Type B pancreatic cell (in vitro differentiated cells): ENCODE measurements around the gene OR5B12. TPM values are rescaled to one million over a fixed set of nuclear protein-coding genes. Genes with fewer than 3 reads are reported as not detected.
"Not testable (repeated sequence)": the region's sequence is repeated elsewhere in the genome, so short reads cannot be mapped to it uniquely, and the experiment has no call there.

Source experiments
- DNase-seq: peaks from one replicate; pipeline ENCODE4 v3.0.0; 2021; ENCODE audit warnings: mixed read lengths; ENCODE audit not compliant: unreplicated experiment; ENCODE audit errors: extremely low spot score
- H3K27ac Mint-ChIP-seq: 2 replicates; pipeline ENCODE4 v1.8.0; 2021; ENCODE audit warnings: mild to moderate bottlenecking, mixed read lengths
- H3K27me3 Mint-ChIP-seq: 2 replicates; pipeline ENCODE4 v1.8.0; 2021; ENCODE audit warnings: mixed read lengths
- H3K36me3 Mint-ChIP-seq: 2 replicates; pipeline ENCODE4 v1.8.0; 2021; ENCODE audit warnings: mixed read lengths
- H3K4me1 Mint-ChIP-seq: one replicate; pipeline ENCODE4 v1.8.0; 2021; ENCODE audit warnings: mixed read lengths; ENCODE audit not compliant: unreplicated experiment
- H3K4me3 Mint-ChIP-seq: 2 replicates; pipeline ENCODE4 v1.8.0; 2021; ENCODE audit warnings: mild to moderate bottlenecking, mixed read lengths
- H3K9me3 Mint-ChIP-seq: 2 replicates; pipeline ENCODE4 v1.8.0; 2021; ENCODE audit warnings: mixed read lengths
- total RNA-seq: library from RNA; stranded (reverse); gene quantifications from 2 replicates; pipeline ENCODE4 v1.2.1, GENCODE V29; 2021; ENCODE audit warnings: low replicate concordance
- TF ChIP-seq, protein P1 (sequence below): fragments of 200-600 bp; sonication (generic); conservative IDR thresholded peaks from 2 replicates; pipeline ENCODE4 v1.5.0; 2021; ENCODE audit warnings: antibody characterized with exemption, mild to moderate bottlenecking

Gene OR5B12
- total RNA-seq, 1 donor from 2014 or later: not detected

DNA sequence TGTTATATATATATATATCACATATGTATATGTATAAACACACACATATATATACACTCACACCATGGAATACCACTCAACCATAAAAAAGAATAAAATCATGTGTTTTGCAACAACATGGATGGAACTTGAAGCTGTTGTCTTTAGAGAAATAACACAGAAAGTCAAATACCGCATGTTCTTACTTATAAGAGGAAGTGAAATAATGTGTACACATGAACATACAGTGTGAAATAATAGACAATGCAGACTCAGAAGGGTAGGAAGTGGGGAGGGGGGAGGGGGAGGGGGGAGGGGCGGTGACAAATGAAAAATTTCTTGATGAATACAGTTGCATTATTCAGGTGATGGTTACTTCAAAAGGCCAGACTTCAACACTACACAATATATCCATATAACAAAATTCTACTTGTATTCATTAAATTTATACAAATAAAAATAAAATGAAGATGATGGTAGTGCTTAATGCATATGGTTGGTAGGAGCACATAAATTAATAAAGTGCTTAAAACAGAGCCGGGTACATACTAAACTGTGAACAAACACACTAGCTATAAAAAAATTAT is 8.3 kb downstream of the OR5B12 start:
- H3K27me3 Mint-ChIP-seq: no peaks in the 10 kb centered on the region
- H3K36me3 Mint-ChIP-seq: no peaks in the 10 kb centered on the region
- no peaks in the 10 kb centered on the region for H3K4me1 Mint-ChIP-seq
- no peak overlapping the region for H3K27ac Mint-ChIP-seq
- TF ChIP-seq, protein P1, sequence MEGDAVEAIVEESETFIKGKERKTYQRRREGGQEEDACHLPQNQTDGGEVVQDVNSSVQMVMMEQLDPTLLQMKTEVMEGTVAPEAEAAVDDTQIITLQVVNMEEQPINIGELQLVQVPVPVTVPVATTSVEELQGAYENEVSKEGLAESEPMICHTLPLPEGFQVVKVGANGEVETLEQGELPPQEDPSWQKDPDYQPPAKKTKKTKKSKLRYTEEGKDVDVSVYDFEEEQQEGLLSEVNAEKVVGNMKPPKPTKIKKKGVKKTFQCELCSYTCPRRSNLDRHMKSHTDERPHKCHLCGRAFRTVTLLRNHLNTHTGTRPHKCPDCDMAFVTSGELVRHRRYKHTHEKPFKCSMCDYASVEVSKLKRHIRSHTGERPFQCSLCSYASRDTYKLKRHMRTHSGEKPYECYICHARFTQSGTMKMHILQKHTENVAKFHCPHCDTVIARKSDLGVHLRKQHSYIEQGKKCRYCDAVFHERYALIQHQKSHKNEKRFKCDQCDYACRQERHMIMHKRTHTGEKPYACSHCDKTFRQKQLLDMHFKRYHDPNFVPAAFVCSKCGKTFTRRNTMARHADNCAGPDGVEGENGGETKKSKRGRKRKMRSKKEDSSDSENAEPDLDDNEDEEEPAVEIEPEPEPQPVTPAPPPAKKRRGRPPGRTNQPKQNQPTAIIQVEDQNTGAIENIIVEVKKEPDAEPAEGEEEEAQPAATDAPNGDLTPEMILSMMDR: no peak
- DNase-seq: no peak
- H3K9me3 Mint-ChIP-seq: no peaks in the 10 kb centered on the region
- no peak overlapping the region for H3K4me3 Mint-ChIP-seq

DNA sequence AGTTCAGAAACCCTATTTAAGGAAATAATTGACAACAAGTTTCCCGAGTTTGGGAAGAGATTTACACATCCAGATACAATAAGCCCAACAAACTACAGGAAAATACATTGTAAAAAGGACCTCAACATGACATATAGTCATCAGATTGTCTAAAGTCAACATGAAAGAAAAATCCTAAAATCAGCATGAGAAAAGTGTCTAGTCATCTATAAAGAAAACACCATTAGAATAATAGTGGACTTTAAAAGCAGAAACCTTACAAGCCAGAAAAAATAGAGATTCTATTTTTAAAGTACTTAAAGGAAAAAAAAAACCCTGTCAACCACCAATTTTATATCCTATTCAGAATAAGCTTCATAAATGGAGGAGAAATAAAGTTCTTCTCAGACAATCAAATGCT is 12.8 kb downstream of the OR5B12 start:
- H3K36me3 Mint-ChIP-seq: no peaks in the 10 kb centered on the region
- no peaks in the 10 kb centered on the region for H3K27me3 Mint-ChIP-seq
- no peak overlapping the region for H3K27ac Mint-ChIP-seq
- DNase-seq: no peak
- TF ChIP-seq, protein P1: no peak
- no peaks in the 10 kb centered on the region for H3K9me3 Mint-ChIP-seq
- H3K4me1 Mint-ChIP-seq: no peaks in the 10 kb centered on the region
- H3K4me3 Mint-ChIP-seq: no peak overlapping the region

DNA sequence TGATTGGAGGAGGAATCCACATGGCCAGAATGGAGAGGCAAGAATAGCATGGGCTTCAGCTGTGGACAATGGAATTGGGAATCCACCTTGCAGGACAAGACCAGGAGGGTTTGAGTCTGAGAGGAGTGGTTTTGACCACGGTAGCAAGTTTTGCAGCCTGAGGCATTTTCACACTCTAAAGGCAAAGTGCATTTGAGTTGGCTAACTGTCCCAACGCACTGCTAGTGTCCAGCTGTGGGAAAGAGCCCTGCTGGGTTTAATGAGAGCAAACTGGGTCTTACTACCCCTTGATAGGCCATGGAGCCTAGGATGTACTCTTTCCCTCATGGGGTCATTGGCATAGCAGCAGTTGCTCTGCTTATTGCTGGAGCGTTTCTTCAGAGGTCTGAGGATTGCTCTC is 14.0 kb downstream of the OR5B12 start, which contains the start of gene OR5B2:
Gene OR5B2 (minus strand): TSS at position 101 of the 400 bp plus-strand sequence. CDS start 4,860 bp downstream, outside the sequence.
- Mint-ChIP-seq H3K27ac (no peak within 1 kb of the TSS), H3K27me3 (no peaks in the 10 kb centered on the region), H3K4me3 (no peak within 1 kb of the TSS), H3K36me3 (no peaks in the 10 kb centered on the region), H3K4me1 (no peaks in the 10 kb centered on the region), H3K9me3 (no peaks in the 10 kb centered on the region)
- TF ChIP-seq, protein P1: no peak
- no peak for DNase-seq

DNA sequence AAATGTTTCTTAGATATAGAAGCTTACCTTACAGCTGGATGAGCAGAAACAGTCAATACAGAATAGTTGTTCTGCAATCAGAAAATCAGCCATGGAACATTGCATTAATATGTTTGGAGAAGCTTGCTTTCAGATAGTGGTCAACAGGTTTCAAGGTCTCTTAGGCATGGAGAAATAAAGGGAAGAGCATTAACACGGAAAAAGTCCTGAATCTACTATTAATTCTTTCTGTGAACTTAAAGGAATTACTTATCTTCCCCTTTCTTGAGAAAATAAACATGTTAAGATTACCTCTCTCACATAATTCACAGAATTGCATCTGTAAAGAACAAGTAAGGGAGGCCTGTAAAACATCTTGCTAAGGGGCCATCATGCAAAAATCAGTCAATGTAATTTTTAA is 35.3 kb downstream of the OR5B12 start, which contains the start of gene OR5B3:
Gene OR5B3 (minus strand): TSS at position 101 of the 400 bp plus-strand sequence. CDS start 3,465 bp downstream, outside the sequence.
- TF ChIP-seq, protein P1: no peak
- DNase-seq: no peak
- H3K4me1 Mint-ChIP-seq: no peaks in the 10 kb centered on the region
- no peak within 1 kb of the TSS for H3K27ac Mint-ChIP-seq
- no peak within 1 kb of the TSS for H3K4me3 Mint-ChIP-seq
- no peaks in the 10 kb centered on the region for H3K27me3 Mint-ChIP-seq
- no peaks in the 10 kb centered on the region for H3K9me3 Mint-ChIP-seq
- no peaks in the 10 kb centered on the region for H3K36me3 Mint-ChIP-seq

DNA sequence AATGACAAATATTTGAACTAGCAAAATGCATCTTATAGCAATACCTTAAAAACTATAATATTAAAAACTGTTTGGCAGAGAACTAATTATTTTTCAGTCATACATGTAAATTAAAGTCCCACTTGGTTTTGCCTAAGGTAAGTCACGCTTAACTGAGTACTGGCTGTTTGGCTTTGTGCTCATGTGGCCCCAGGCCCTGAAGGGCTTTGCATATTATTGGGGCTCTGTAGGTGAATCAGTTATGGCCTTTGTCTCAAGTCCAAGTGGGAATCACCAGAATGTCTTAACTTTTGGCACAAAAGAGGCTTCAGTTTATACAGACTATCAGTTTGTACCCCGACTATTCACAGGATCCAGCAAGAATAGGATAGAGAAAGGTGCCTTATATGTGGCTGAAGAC is 42.4 kb downstream of the OR5B12 start:
- H3K27me3 Mint-ChIP-seq, H3K27ac Mint-ChIP-seq, H3K4me3 Mint-ChIP-seq, DNase-seq, H3K9me3 Mint-ChIP-seq, H3K36me3 Mint-ChIP-seq, H3K4me1 Mint-ChIP-seq: not testable (repeated sequence)

DNA sequence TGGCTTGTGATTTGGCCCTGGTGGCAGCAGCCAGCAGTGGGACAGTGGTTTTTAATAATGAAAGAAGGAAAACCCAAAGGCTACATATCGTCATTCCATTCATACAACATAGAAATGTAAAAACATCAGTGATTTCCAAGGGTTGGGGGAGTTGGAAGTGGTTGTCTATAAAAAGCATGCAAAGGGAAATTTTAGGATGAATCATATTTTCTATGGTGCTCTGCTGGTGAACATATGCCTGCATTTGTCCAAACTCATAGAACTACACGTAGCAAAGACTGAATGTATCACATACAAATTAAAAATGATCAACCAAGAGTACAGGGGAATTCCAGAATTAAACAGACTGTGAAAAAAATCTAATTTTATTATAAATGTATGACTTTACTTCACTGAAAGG is 46.5 kb downstream of the OR5B12 start:
- no peaks in the 10 kb centered on the region for H3K27me3 Mint-ChIP-seq
- no peaks in the 10 kb centered on the region for H3K4me1 Mint-ChIP-seq
- no peaks in the 10 kb centered on the region for H3K9me3 Mint-ChIP-seq
- H3K27ac Mint-ChIP-seq: no peak overlapping the region
- no peak for DNase-seq
- TF ChIP-seq, protein P1: no peak
- H3K36me3 Mint-ChIP-seq: no peaks in the 10 kb centered on the region
- H3K4me3 Mint-ChIP-seq: no peak overlapping the region
